Left lung (tissue), 10 donors: Measurements from ENCODE around the gene PRSS27. TPM values are rescaled to one million over a fixed set of nuclear protein-coding genes. Genes with fewer than 3 reads are reported as not detected.
"Not testable (repeated sequence)": the region's sequence is repeated elsewhere in the genome, so short reads cannot be mapped to it uniquely, and the experiment has no call there.

Experiments used
- ATAC-seq: fragments of 200-7000 bp; cut with Tn5 transposase; one replicate; pipeline ENCODE4 v1.9.1; 2020; ENCODE audit warnings: moderate library complexity
- DNase-seq, 4 donors: peaks; one replicate each; pipeline ENCODE4 v3.0.0-alpha.2; 2013 to 2020
- H3K27ac ChIP-seq, 2 donors: fragments of 200-600 bp; sonication (generic) in 1 of 2; one replicate each; pipeline versions ENCODE4 v1.5.0 to v1.8.0; 2020 to 2021
- H3K27me3 ChIP-seq, 2 donors: fragments of 200-600 bp; sonication (generic) in 1 of 2; one replicate each; pipeline versions ENCODE4 v1.5.0 to v1.8.0; 2020 to 2021
- H3K36me3 ChIP-seq, 2 donors: fragments of 200-600 bp; sonication (generic) in 1 of 2; one replicate each; pipeline versions ENCODE4 v1.5.0 to v1.8.0; 2020 to 2021
- H3K4me1 ChIP-seq, 2 donors: fragments of 200-600 bp; one replicate each; pipeline ENCODE4 v1.8.0; 2021
- H3K4me3 ChIP-seq, 2 donors: fragments of 200-600 bp; sonication (generic) in 1 of 2; one replicate each; pipeline versions ENCODE4 v1.5.0 to v1.8.0; 2020 to 2021; ENCODE audit warnings: mild to moderate bottlenecking in 1 of 2
- H3K9me3 ChIP-seq, 2 donors: fragments of 200-600 bp; sonication (generic) in 1 of 2; one replicate each; pipeline versions ENCODE4 v1.5.0 to v1.8.0; 2020 to 2021
- intact Hi-C, 2 donors: fragments of 100-400 bp; cut with DNase I; formaldehyde crosslinking; loops; one replicate each; pipeline versions ENCODE4 v1.11.2 to v1.14.2; 2022
- polyA plus RNA-seq, 6 donors: library from polyadenylated mRNA; unstranded; fragments of 120-200 nt; gene quantifications; one replicate each; pipeline ENCODE4 v1.2.1, GENCODE V29; 2013; ENCODE audit not compliant: insufficient read length in 6 of 6
- total RNA-seq, 2 donors: library from RNA; stranded (reverse); fragmentation: NEBNext Ultra II Directional; extraction: Animal tissue kit (Norgen Biotek cat#: 25700); gene quantifications; one replicate each; pipeline ENCODE4 v1.2.1, GENCODE V29; 2021
- TF ChIP-seq, protein P1 (sequence below), 2 donors: fragments of 200-600 bp; sonication (generic) in 1 of 2; IDR thresholded peaks; one replicate each; pipeline versions ENCODE4 v1.5.0 to v1.8.0; 2021; ENCODE audit warnings: antibody characterized with exemption in 2 of 2
- donor health status: DM: no; HTN: yes; CAD: no.
- donor health status: DM: no; HTN: no; CAD: no.

The PRSS27 gene
- total and polyA plus RNA-seq, 8 donors = 0.45 to 3.3 (median 2.1) TPM

DNA sequence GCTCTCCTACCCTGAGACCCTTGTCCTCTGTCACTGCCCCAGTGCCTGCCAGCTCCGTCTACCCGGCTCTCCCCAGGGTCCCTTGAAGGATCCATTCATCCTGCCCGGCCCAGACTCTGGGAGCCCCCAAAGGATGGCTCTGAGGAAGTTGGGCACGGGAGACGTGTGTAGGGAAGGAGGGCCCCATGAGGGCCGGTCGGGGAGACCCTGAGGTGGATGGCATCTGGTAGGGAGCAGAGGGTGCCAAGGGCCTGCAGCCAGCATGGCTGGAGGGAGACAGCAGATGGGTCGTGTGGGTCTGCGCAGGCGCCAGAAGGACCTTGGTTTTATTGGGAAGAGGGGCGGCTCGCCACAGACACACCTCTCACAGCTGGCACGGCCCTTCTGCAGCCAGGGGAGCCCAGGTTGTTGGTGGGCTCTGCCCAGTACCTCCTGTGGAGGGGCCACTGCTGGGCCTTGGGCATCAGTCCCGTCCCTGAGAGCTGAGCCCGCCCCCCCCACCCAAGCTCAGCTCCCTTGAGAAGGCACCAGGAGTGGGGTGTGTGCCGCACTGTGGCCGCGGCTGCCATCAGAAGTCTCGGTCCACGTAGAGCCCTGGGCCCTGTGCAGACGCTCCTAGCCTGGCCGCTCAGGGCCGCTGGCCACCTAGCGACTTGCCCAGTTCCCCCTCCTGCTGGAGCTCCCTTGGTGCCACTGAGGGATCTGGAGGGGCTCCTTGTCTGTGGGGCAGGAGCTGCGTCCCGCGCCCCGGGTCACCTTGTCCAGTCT, 21.7 kb downstream of the PRSS27 start:
- H3K4me3 ChIP-seq = no peak overlapping the region
- no peaks in the 10 kb centered on the region for H3K9me3 ChIP-seq
- no peak overlapping the region for H3K27ac ChIP-seq
- no peak for ATAC-seq
- TF ChIP-seq, protein P1, sequence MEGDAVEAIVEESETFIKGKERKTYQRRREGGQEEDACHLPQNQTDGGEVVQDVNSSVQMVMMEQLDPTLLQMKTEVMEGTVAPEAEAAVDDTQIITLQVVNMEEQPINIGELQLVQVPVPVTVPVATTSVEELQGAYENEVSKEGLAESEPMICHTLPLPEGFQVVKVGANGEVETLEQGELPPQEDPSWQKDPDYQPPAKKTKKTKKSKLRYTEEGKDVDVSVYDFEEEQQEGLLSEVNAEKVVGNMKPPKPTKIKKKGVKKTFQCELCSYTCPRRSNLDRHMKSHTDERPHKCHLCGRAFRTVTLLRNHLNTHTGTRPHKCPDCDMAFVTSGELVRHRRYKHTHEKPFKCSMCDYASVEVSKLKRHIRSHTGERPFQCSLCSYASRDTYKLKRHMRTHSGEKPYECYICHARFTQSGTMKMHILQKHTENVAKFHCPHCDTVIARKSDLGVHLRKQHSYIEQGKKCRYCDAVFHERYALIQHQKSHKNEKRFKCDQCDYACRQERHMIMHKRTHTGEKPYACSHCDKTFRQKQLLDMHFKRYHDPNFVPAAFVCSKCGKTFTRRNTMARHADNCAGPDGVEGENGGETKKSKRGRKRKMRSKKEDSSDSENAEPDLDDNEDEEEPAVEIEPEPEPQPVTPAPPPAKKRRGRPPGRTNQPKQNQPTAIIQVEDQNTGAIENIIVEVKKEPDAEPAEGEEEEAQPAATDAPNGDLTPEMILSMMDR (IDR thresholded peaks at IDR 0.05) = no peak
- H3K27me3 ChIP-seq = no peaks in the 10 kb centered on the region
- no peaks in the 10 kb centered on the region for H3K4me1 ChIP-seq
- peak in 1 of 4 donors; percentile 63 for DNase-seq
- peaks cover 0 to 71% of the 10 kb centered on the region in 2 donors for H3K36me3 ChIP-seq
- intact Hi-C loops = no loop called here

DNA sequence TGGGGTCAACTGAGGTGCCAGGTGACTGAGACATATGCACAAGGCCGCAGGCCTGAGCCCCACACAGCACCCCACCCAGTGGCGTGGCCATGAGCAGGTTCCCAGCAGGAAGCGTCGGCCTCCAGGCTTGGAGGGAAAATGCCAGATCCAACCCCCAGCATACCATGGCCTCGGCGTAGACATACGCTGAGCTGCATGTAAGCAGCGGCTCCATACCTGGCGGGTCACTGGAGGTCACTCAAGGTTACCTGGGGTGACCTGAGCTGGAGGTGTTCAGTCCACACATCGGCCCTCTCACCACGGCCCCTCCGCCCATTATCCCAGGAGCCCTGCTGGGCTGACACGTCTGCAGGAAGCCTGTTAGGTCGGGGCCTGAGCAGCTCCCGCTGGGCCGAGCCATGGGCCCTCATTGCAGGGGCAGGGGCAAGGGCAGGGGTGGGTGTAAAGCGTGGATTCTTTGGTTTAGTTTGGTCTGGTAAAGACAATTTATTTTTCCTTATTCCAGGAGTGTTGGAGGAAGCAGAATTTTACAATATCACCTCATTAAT, 22.5 kb downstream of the PRSS27 start:
- TF ChIP-seq, protein P1 (IDR thresholded peaks at IDR 0.05) = no peak
- intact Hi-C loops = no loop called here
- DNase-seq (peak in 1 of 4 donors; percentile 75), ATAC-seq (no peak)
- Histone ChIP-seq H3K27ac (no peak overlapping the region), H3K9me3 (no peaks in the 10 kb centered on the region), H3K27me3 (no peaks in the 10 kb centered on the region), H3K4me1 (peaks cover 1 to 6% of the 10 kb centered on the region in 2 donors), H3K4me3 (no peak overlapping the region), H3K36me3 (peaks cover 0 to 65% of the 10 kb centered on the region in 2 donors)

DNA sequence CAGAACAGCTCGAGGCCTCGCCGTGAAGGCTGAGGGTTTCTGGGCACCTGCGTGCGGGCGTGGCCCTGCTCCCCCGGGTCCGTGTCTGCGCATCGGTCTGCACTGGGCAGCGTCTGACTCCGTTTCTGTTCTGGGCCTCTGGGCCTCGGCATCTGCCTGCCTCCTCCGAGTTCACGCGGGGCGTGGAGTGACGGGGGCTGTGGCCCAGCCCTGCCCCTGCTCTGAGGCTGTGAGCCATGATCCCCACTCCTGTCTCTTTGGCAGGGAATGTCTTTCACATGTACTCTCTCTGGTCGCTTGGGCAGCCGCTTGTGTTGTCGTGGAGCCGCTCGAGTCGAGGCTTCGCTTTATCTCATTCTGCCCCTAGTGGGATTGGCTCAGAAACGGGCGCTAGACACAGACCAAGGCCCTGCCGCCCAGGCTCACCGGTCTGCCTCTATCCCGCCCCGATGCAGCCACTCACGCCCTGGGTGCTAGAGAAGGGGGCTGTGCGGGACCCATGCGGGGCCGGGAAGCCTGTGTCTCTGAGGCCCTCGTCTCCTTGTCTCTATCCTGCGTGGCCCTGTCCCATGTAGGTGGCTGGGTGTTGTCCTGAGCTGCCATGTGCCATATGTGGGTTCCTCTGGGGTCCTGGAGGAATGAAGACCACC, 23.3 kb downstream of the PRSS27 start:
- H3K27me3 ChIP-seq, intact Hi-C loops, ATAC-seq, H3K4me3 ChIP-seq, H3K9me3 ChIP-seq, H3K27ac ChIP-seq: not testable (repeated sequence)
- DNase-seq = peak in 1 of 4 donors; percentile 62
- Histone ChIP-seq H3K36me3 (peaks cover 0 to 65% of the 10 kb centered on the region in 2 donors), H3K4me1 (peaks cover 6 to 11% of the 10 kb centered on the region in 2 donors)

DNA sequence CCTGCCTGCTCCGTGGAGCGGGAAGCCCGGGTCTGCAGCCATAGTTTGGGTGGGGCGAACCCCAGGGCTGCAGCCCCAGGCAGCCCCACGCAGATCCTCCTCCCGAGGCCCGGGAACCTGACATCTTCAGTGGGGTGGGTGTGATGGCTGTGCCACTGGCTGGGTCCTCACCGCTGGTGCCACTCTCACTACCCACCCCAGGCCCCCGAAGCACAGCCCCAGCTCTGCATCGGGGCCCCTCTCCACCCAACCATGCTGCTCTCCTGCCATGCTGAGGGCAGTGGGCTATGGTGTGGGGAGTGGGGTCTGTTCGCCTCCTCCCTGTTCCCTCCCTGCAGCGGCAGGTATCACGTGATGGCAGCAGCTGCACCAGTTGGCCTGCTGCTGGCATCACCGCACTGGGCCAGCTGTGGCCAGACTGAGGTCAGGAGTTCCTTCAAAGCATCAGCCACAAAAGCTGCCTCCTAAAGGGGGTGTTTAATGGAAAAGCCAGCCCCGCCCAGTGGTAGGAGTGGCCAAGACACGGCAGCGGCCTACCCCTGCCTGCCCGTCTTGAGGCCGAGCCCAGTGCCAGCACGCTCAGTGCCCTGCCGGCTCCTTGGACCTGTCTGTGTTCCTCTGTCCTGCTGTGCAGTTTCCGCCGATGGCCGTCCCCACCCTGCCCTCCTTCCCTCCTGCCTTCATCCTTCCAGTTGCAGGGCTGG, 26.9 kb downstream of the PRSS27 start:
- no peaks in the 10 kb centered on the region for H3K9me3 ChIP-seq
- ATAC-seq (no peak), DNase-seq (peak in 1 of 4 donors; percentile 69)
- H3K4me3 ChIP-seq = no peak overlapping the region
- peaks cover 7 to 29% of the 10 kb centered on the region in 2 donors for H3K4me1 ChIP-seq
- H3K27me3 ChIP-seq = no peaks in the 10 kb centered on the region
- H3K36me3 ChIP-seq = peaks cover 0 to 44% of the 10 kb centered on the region in 2 donors
- intact Hi-C loops = no loop called here
- TF ChIP-seq, protein P1 (IDR thresholded peaks at IDR 0.05) = no peak
- H3K27ac ChIP-seq = no peak overlapping the region

DNA sequence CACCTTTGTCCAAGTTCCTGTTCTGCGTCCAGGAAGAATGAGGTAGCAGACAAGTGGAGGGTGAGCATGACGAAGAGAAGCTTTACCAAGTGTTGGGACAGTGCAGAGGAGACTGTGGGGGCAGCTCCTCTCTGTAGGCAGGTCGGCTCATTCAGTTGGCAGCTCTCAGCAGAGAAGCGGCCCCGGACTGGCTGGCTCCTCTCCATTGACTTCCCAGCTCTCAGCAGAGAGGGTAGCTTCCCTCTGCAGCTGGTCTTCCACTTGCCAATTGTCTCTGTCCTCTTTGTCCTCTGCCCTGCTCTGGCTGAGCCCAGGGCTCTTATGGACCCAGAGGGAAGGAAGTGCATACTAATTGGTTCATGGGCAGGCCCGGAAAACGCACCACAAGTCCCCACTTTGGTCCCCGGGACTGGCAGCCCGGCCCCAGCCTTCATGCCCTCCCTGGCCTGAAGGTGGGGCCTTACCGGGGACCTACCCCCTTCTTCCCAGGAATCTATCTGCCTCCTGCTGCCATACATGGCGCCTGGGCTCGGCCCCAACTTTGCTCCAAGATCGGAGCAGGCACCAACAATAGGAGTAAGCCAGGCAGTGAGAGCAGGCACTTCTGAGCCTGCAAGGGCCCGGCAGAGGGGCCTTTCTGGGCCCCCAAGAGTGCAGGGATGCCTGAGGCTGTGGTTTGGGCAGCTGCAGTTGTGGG, 27.6 kb downstream of the PRSS27 start:
- no peak overlapping the region for H3K4me3 ChIP-seq
- intact Hi-C loops = no loop called here
- H3K9me3 ChIP-seq = no peaks in the 10 kb centered on the region
- TF ChIP-seq, protein P1 (IDR thresholded peaks at IDR 0.05) = no peak
- DNase-seq (peak in 2 of 4 donors; percentile 13 to 47), ATAC-seq (no peak)
- no peaks in the 10 kb centered on the region for H3K27me3 ChIP-seq
- H3K27ac ChIP-seq = no peak overlapping the region
- H3K4me1 ChIP-seq = peaks cover 7 to 36% of the 10 kb centered on the region in 2 donors
- peaks cover 0 to 37% of the 10 kb centered on the region in 2 donors for H3K36me3 ChIP-seq
